Esophagus muscularis mucosa (tissue), 3 donors: Measurements from ENCODE around the gene ENOSF1.

Experiments used
- POLR2A ChIP-seq: fragments of 450-650 bp; IDR thresholded peaks from one replicate; pipeline ENCODE4 v1.6.1; 2017; ENCODE audit warnings: antibody characterized with exemption, moderate library complexity, mild to moderate bottlenecking, low read depth
- TF ChIP-seq, protein P1 (sequence below), 3 experiments: fragments of 200-600 bp in 2 of 3; fragments of 450-650 bp in 1 of 3; sonication (generic) in 2 of 3; IDR thresholded peaks; one replicate each; pipeline ENCODE4 v1.5.1; 2017 to 2019; ENCODE audit warnings: antibody characterized with exemption in 3 of 3, mild to moderate bottlenecking in 2 of 3, moderate library complexity in 1 of 3

DNA sequence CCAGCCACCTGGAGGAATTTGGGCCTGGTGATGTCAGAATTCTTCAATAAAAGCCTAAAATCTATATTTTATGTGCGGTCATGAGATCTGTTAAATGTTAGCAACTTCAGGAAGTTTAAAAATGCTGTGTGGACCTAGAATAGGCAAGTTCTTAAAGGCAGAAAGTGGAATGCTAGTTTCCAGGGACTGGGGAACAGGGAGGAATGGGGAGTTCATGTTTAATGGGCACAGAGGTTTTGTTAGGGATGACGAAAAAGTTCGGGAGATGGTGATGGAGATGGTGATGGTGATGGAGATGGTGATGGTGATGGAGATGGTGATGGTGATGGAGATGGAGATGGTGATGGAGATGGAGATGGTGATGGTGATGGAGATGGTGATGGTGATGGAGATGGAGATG, 45.8 kb downstream of the ENOSF1 start:
- TF ChIP-seq, protein P1, sequence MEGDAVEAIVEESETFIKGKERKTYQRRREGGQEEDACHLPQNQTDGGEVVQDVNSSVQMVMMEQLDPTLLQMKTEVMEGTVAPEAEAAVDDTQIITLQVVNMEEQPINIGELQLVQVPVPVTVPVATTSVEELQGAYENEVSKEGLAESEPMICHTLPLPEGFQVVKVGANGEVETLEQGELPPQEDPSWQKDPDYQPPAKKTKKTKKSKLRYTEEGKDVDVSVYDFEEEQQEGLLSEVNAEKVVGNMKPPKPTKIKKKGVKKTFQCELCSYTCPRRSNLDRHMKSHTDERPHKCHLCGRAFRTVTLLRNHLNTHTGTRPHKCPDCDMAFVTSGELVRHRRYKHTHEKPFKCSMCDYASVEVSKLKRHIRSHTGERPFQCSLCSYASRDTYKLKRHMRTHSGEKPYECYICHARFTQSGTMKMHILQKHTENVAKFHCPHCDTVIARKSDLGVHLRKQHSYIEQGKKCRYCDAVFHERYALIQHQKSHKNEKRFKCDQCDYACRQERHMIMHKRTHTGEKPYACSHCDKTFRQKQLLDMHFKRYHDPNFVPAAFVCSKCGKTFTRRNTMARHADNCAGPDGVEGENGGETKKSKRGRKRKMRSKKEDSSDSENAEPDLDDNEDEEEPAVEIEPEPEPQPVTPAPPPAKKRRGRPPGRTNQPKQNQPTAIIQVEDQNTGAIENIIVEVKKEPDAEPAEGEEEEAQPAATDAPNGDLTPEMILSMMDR (IDR thresholded peaks at IDR 0.05): no peak
- no peak for TF ChIP-seq POLR2A
